GM13976 (cell line): ENCODE measurements around the gene FMNL2.
"Not testable (repeated sequence)": the region's sequence is repeated elsewhere in the genome, so short reads cannot be mapped to it uniquely, and the experiment has no call there.

Experiments
- DNase-seq: peaks from one replicate; pipeline ENCODE4 v3.0.0; 2012; ENCODE audit warnings: low spot score
- CTCF ChIP-seq: IDR thresholded peaks from 2 replicates; pipeline ENCODE4 v1.5.1; 2012; ENCODE audit warnings: borderline replicate concordance, mild to moderate bottlenecking; ENCODE audit not compliant: insufficient read depth; ENCODE audit errors: extremely low read depth, missing control alignments, control extremely low read depth
- in situ Hi-C: fragments of 300-500 bp; cut with MboI; formaldehyde crosslinking; loops from one replicate; pipeline ENCODE4 v1.12.0; 2022; ENCODE audit warnings: low sequenced_read_pairs, mixed read lengths, inconsistent platforms; ENCODE audit not compliant: unreplicated experiment

The FMNL2 gene

GRCh38 chr2:152307863-152308262 lies 27.1 kb upstream of the FMNL2 start:
- no peak for TF ChIP-seq CTCF
- in situ Hi-C loops, result no loop called here

GRCh38 chr2:152309352-152310214 lies 25.4 kb upstream of the FMNL2 start:
- in situ Hi-C loops, result no loop called here
- TF ChIP-seq CTCF, result no peak
- DNase-seq, result no peak

More at GRCh38 chr2:152307863-152308262, 27.1 kb upstream of the FMNL2 start:
- no peak for DNase-seq

- in situ Hi-C loops, result no loop called here
- no peak for TF ChIP-seq CTCF
- DNase-seq, result no peak
Observed at GRCh38 chr2:152319822-152320570, 15.0 kb upstream of the FMNL2 start.

GRCh38 chr2:152320814-152321213 lies 14.2 kb upstream of the FMNL2 start:
- DNase-seq, result no peak
- in situ Hi-C loops, result no loop called here
- no peak for TF ChIP-seq CTCF

GRCh38 chr2:152322222-152322621 lies 12.8 kb upstream of the FMNL2 start:
- in situ Hi-C loops, result no loop called here
- no peak for TF ChIP-seq CTCF
- no peak for DNase-seq

- in situ Hi-C loops, DNase-seq: not testable (repeated sequence)
Observed at GRCh38 chr2:152325126-152325525, 9.8 kb upstream of the FMNL2 start.

- no peak for TF ChIP-seq CTCF
- in situ Hi-C loops, result no loop called here
- DNase-seq, result no peak
Observed at GRCh38 chr2:152326710-152327109, 8.3 kb upstream of the FMNL2 start.
